Testis (tissue), 3 donors: ENCODE data around the gene GLOD5. TPM values are rescaled to one million over a fixed set of nuclear protein-coding genes. Genes with fewer than 3 reads are reported as not detected.

Source experiments
- DNase-seq: peaks from one replicate; pipeline ENCODE4 v3.0.0-alpha.2; 2019
- H3K27ac ChIP-seq, 2 donors: fragments of 200-600 bp; sonication (generic); one replicate each; pipeline ENCODE4 v1.5.1; 2019
- H3K27me3 ChIP-seq: fragments of 200-600 bp; sonication (generic); one replicate; pipeline ENCODE4 v1.5.1; 2019
- H3K36me3 ChIP-seq: fragments of 200-600 bp; sonication (generic); one replicate; pipeline ENCODE4 v1.5.1; 2017; ENCODE audit warnings: low read depth; ENCODE audit errors: missing control alignments
- H3K4me1 ChIP-seq: fragments of 200-600 bp; sonication (generic); one replicate; pipeline ENCODE4 v1.5.1; 2019
- H3K4me3 ChIP-seq, 2 donors: fragments of 200-600 bp; sonication (generic); one replicate each; pipeline ENCODE4 v1.5.1; 2017 to 2019
- H3K9me3 ChIP-seq: fragments of 200-600 bp; sonication (generic); one replicate; pipeline ENCODE4 v1.5.1; 2017
- CTCF ChIP-seq, 3 experiments: fragments of 450-650 bp in 2 of 3; fragments of 200-600 bp in 1 of 3; sonication (generic) in 1 of 3; IDR thresholded peaks; one replicate each; pipeline ENCODE4 v1.5.1; 2016 to 2019; ENCODE audit warnings: antibody characterized with exemption in 3 of 3, mild to moderate bottlenecking in 2 of 3, moderate library complexity in 1 of 3
- POLR2A ChIP-seq: fragments of 450-650 bp; IDR thresholded peaks from one replicate; pipeline ENCODE4 v1.6.1; 2017; ENCODE audit warnings: antibody characterized with exemption, mild to moderate bottlenecking, moderate library complexity
- WGBS, 2 donors: methylation state at CpG; one replicate each; pipeline ENCODE4 v1.1.5; 2018; 5-methylcytosine and 5-hydroxymethylcytosine counted together
- intact Hi-C: fragments of 100-400 bp; cut with DNase I; formaldehyde crosslinking; loops from one replicate; pipeline ENCODE4 v1.15.1; 2023; ENCODE audit warnings: low total_unique reads
- polyA plus RNA-seq: library from polyadenylated mRNA; stranded (reverse); fragments of 350-450 nt; fragmentation: Illumina TruSeq; extraction: RNeasy Lipid Tissue Mini Kit (QIAGEN cat#74804); gene quantifications from one replicate; pipeline ENCODE4 v1.2.3, GENCODE V29; 2014; ENCODE audit warnings: low read depth, low replicate concordance; ENCODE audit not compliant: insufficient read depth
- total RNA-seq, 2 donors: library from RNA; depleted of rRNA; stranded (reverse); fragments of >200 nt; gene quantifications; one replicate each; pipeline ENCODE4 v1.2.3, GENCODE V29; 2016

Gene GLOD5
- total and polyA plus RNA-seq, 3 donors from 2014 or later = 0.83 TPM; not detected in 2

- Histone ChIP-seq H3K4me1 (no peaks in the 10 kb centered on the region), H3K4me3 (no peak overlapping the region), H3K27me3 (no peaks in the 10 kb centered on the region), H3K36me3 (no peaks in the 10 kb centered on the region), H3K9me3 (no peaks in the 10 kb centered on the region), H3K27ac (no peak overlapping the region)
- 95 to 100% methylated on average over 1 to 4 of the region's 4 CpGs for WGBS, 2 donors
- intact Hi-C loops = no loop called here
- TF ChIP-seq CTCF (IDR thresholded peaks at IDR 0.05) (no peak), POLR2A (no peak)
- no peak for DNase-seq
Measured at GRCh38 chrX:48806081-48806480, 44.5 kb downstream of the GLOD5 start.

GRCh38 chrX:48813644-48814043 is 52.1 kb downstream of the GLOD5 start:
- no peak overlapping the region for H3K27ac ChIP-seq
- no peaks in the 10 kb centered on the region for H3K36me3 ChIP-seq
- intact Hi-C loops = no loop called here
- 90 to 94% methylated on average over 6 to 8 of the region's 8 CpGs for WGBS, 2 donors
- no peak for DNase-seq
- TF ChIP-seq POLR2A = no peak
- TF ChIP-seq CTCF (IDR thresholded peaks at IDR 0.05) = no peak
- H3K9me3 ChIP-seq = no peaks in the 10 kb centered on the region
- no peaks in the 10 kb centered on the region for H3K4me1 ChIP-seq
- H3K4me3 ChIP-seq = no peak overlapping the region
- no peaks in the 10 kb centered on the region for H3K27me3 ChIP-seq

- Histone ChIP-seq H3K27me3 (no peaks in the 10 kb centered on the region), H3K36me3 (no peaks in the 10 kb centered on the region), H3K4me3 (no peak overlapping the region), H3K4me1 (no peaks in the 10 kb centered on the region), H3K9me3 (no peaks in the 10 kb centered on the region), H3K27ac (no peak overlapping the region)
- intact Hi-C loops = no loop called here
- no peak for DNase-seq
- TF ChIP-seq CTCF (IDR thresholded peaks at IDR 0.05) = no peak
- 93 to 100% methylated on average over 2 to 8 of the region's 8 CpGs for WGBS, 2 donors
Measured at GRCh38 chrX:48814722-48815121, 53.2 kb downstream of the GLOD5 start.

- Histone ChIP-seq H3K9me3 (no peaks in the 10 kb centered on the region), H3K4me1 (no peaks in the 10 kb centered on the region), H3K27me3 (no peaks in the 10 kb centered on the region), H3K36me3 (no peaks in the 10 kb centered on the region), H3K4me3 (no peak overlapping the region), H3K27ac (no peak overlapping the region)
- TF ChIP-seq POLR2A (no peak), CTCF (IDR thresholded peaks at IDR 0.05) (no peak)
- DNase-seq = no peak
- intact Hi-C loops = no loop called here
- WGBS, 2 donors = 88 to 100% methylated on average over 4 to 8 of the region's 8 CpGs
Measured at GRCh38 chrX:48815266-48815665, 53.7 kb downstream of the GLOD5 start.

- H3K9me3 ChIP-seq = no peaks in the 10 kb centered on the region
- TF ChIP-seq POLR2A = no peak
- no peak for TF ChIP-seq CTCF (IDR thresholded peaks at IDR 0.05)
- 92 to 94% methylated on average over 3 to 13 of the region's 18 CpGs for WGBS, 2 donors
- no peaks in the 10 kb centered on the region for H3K27me3 ChIP-seq
- H3K4me1 ChIP-seq = no peaks in the 10 kb centered on the region
- H3K27ac ChIP-seq = no peak overlapping the region
- H3K4me3 ChIP-seq = no peak overlapping the region
- intact Hi-C loops = no loop called here
- DNase-seq = no peak
- H3K36me3 ChIP-seq = no peaks in the 10 kb centered on the region
Measured at GRCh38 chrX:48816014-48816810, 54.7 kb downstream of the GLOD5 start.
